H1 (cell line): ENCODE results near the gene PPIA. TPM values are rescaled to one million over a fixed set of nuclear protein-coding genes. Genes with fewer than 3 reads are reported as not detected.

Source experiments
- CTCF ChIA-PET: fragments of 300-600 bp; sonication (Branson Sonifier 250); formaldehyde crosslinking; loops from one replicate; lab custom pipeline; 2021; ENCODE audit not compliant: partially characterized antibody; lab: Charles Lee
- POLR2A ChIA-PET: fragments of 300-600 bp; sonication (Branson Sonifier 250); formaldehyde crosslinking; loops from one replicate; lab custom pipeline; 2021; ENCODE audit warnings: inconsistent platforms; ENCODE audit not compliant: partially characterized antibody; lab: Charles Lee
- DNase-seq, 2 experiments: peaks; one replicate each; pipeline versions ENCODE4 v3.0.0 to v3.0.0-alpha.2; 2010 to 2022; ENCODE audit warnings: low spot score in 2 of 2, low read depth in 1 of 2, mixed read lengths in 1 of 2
- FAIRE-seq: peaks from 2 replicates; lab custom pipeline; 2011; peaks lifted over from hg19 to GRCh38; lab: Jason Lieb, UNC
- H2AFZ ChIP-seq: 2 replicates; pipeline ENCODE4 v1.8.1; 2012; ENCODE audit warnings: low read length, inconsistent platforms
- H2AK5ac ChIP-seq: 2 replicates; pipeline ENCODE4 v1.6.1; 2013; ENCODE audit warnings: low read depth, low read length
- H2BK120ac ChIP-seq: replicated peaks from 2 replicates; pipeline ENCODE3; 2013; ENCODE audit warnings: low read depth, low read length, inconsistent platforms
- H2BK12ac ChIP-seq: 2 replicates; pipeline ENCODE4 v1.6.1; 2013; ENCODE audit warnings: low read depth, low read length
- H2BK15ac ChIP-seq: 2 replicates; pipeline ENCODE4 v1.6.1; 2013; ENCODE audit warnings: low read length
- H2BK20ac ChIP-seq: 2 replicates; pipeline ENCODE4 v1.6.1; 2013; ENCODE audit warnings: low read length
- H2BK5ac ChIP-seq: 2 replicates; pipeline ENCODE4 v1.6.1; 2013; ENCODE audit warnings: low read depth, low read length
- H3K14ac ChIP-seq: 2 replicates; pipeline ENCODE4 v1.6.1; 2013; ENCODE audit warnings: inconsistent platforms; ENCODE audit not compliant: insufficient read length
- H3K18ac ChIP-seq: 2 replicates; pipeline ENCODE4 v1.6.1; 2013; ENCODE audit warnings: low read length; ENCODE audit errors: extremely low read depth
- H3K23ac ChIP-seq: 2 replicates; pipeline ENCODE4 v1.6.1; 2013; ENCODE audit warnings: inconsistent platforms; ENCODE audit not compliant: insufficient read length
- H3K23me2 ChIP-seq: 2 replicates; pipeline ENCODE4 v1.6.1; 2013; ENCODE audit warnings: low read depth, low read length
- H3K27ac ChIP-seq: 2 replicates; pipeline ENCODE4 v1.6.1; 2011; ENCODE audit warnings: low read depth, low read length, inconsistent platforms
- H3K27me3 ChIP-seq, 4 experiments: replicated peaks in 1 of 4; 1 replicate in 1 of 4; 2 replicates in 3 of 4; pipeline versions ENCODE4 v1.6.1 to v1.8.1; 2011 to 2013; ENCODE audit warnings: low read length in 3 of 4, mild to moderate bottlenecking in 3 of 4, inconsistent platforms in 2 of 4, mixed read lengths in 2 of 4, moderate library complexity in 1 of 4; ENCODE audit not compliant: control insufficient read depth in 3 of 4, insufficient read depth in 3 of 4; ENCODE audit errors: extremely low read depth in 1 of 4
- H3K36me3 ChIP-seq, 4 experiments: 2 replicates each; pipeline versions ENCODE4 v1.6.1 to v1.8.1; 2011 to 2013; ENCODE audit warnings: mild to moderate bottlenecking in 4 of 4, low read length in 3 of 4, moderate library complexity in 2 of 4, control low read depth in 1 of 4, inconsistent platforms in 1 of 4; ENCODE audit not compliant: insufficient read depth in 4 of 4, control insufficient read depth in 2 of 4
- H3K4ac ChIP-seq: replicated peaks from 2 replicates; pipeline ENCODE3; 2013; ENCODE audit warnings: low read length, low read depth, mixed read lengths, inconsistent platforms; ENCODE audit not compliant: insufficient read length
- H3K4me1 ChIP-seq, 4 experiments: replicated peaks in 1 of 4; 1 replicate in 1 of 4; 2 replicates in 3 of 4; pipeline versions ENCODE4 v1.6.1 to v1.8.1; 2011 to 2013; ENCODE audit warnings: low read length in 3 of 4, inconsistent platforms in 2 of 4, mixed read lengths in 1 of 4; ENCODE audit not compliant: insufficient read depth in 4 of 4, control insufficient read depth in 3 of 4
- H3K4me2 ChIP-seq, 2 experiments: 2 replicates each; pipeline versions ENCODE4 v1.6.1 to v1.8.1; 2011 to 2013; ENCODE audit warnings: low read depth in 2 of 2, low read length in 2 of 2, control low read depth in 1 of 2, inconsistent platforms in 1 of 2, mild to moderate bottlenecking in 1 of 2; ENCODE audit not compliant: insufficient read depth in 1 of 2
- H3K4me3 ChIP-seq, 4 experiments: fragments of 200-600, 300-600 bp in 1 of 4; sonication (generic), shearing (Covaris generic), sonication (Bioruptor Twin) in 1 of 4; 2 replicates each; pipeline versions ENCODE4 v1.5.1 to v1.8.1; 2011 to 2016; ENCODE audit warnings: low read length in 4 of 4, low read depth in 3 of 4, control low read depth in 2 of 4, inconsistent platforms in 2 of 4, mild to moderate bottlenecking in 2 of 4, mixed read lengths in 1 of 4, moderate library complexity in 1 of 4; ENCODE audit not compliant: insufficient read depth in 2 of 4; ENCODE audit errors: extremely low read depth in 1 of 4
- H3K56ac ChIP-seq: replicated peaks from 2 replicates; pipeline ENCODE3; 2013; ENCODE audit warnings: low read depth, mild to moderate bottlenecking, mixed read lengths, low read length, inconsistent platforms; ENCODE audit not compliant: insufficient read length
- H3K79me1 ChIP-seq: 2 replicates; pipeline ENCODE4 v1.6.1; 2013; ENCODE audit warnings: low read depth, low read length, control low read depth
- H3K79me2 ChIP-seq, 2 experiments: 2 replicates each; pipeline versions ENCODE4 v1.6.1 to v1.8.1; 2012 to 2013; ENCODE audit warnings: low read length in 2 of 2, mild to moderate bottlenecking in 2 of 2, inconsistent platforms in 1 of 2; ENCODE audit not compliant: insufficient read depth in 2 of 2, control insufficient read depth in 1 of 2
- H3K9ac ChIP-seq, 4 experiments: replicated peaks in 1 of 4; 1 replicate in 1 of 4; 2 replicates in 3 of 4; pipeline versions ENCODE4 v1.6.1 to v1.8.1; 2011 to 2013; ENCODE audit warnings: low read depth in 3 of 4, low read length in 3 of 4, control low read depth in 2 of 4, mild to moderate bottlenecking in 2 of 4, moderate library complexity in 2 of 4, inconsistent platforms in 1 of 4; ENCODE audit errors: extremely low read depth in 1 of 4
- H3K9me3 ChIP-seq, 2 experiments: 2 replicates each; pipeline versions ENCODE4 v1.6.1 to v1.8.1; 2012 to 2013; ENCODE audit warnings: mild to moderate bottlenecking in 2 of 2, moderate library complexity in 2 of 2, control low read depth in 1 of 2, inconsistent platforms in 1 of 2, low read depth in 1 of 2, low read length in 1 of 2, mixed read lengths in 1 of 2; ENCODE audit not compliant: insufficient read depth in 2 of 2
- H4K20me1 ChIP-seq, 2 experiments: replicated peaks in 1 of 2; 2 replicates each; pipeline versions ENCODE3 to v1.8.1; 2011 to 2013; ENCODE audit warnings: inconsistent platforms in 2 of 2, low read length in 2 of 2, mild to moderate bottlenecking in 1 of 2; ENCODE audit not compliant: insufficient read depth in 2 of 2, control insufficient read depth in 1 of 2
- H4K5ac ChIP-seq: 2 replicates; pipeline ENCODE4 v1.6.1; 2013; ENCODE audit warnings: low read length, low read depth, mixed read lengths, inconsistent platforms; ENCODE audit not compliant: insufficient read length
- H4K8ac ChIP-seq: 2 replicates; pipeline ENCODE4 v1.8.0; 2013; ENCODE audit warnings: mild to moderate bottlenecking, moderate library complexity, low read length, inconsistent platforms; ENCODE audit not compliant: insufficient read depth; ENCODE audit errors: extremely low read depth
- H4K91ac ChIP-seq: replicated peaks from 2 replicates; pipeline ENCODE3; 2013; ENCODE audit warnings: low read length, mixed read lengths, inconsistent platforms; ENCODE audit not compliant: insufficient read length
- ASH2L ChIP-seq: fragments of 200-600, 300-600 bp; sonication (generic); IDR thresholded peaks from one replicate; pipeline ENCODE4 v1.7.1; 2017; ENCODE audit warnings: low read length
- BCL11A ChIP-seq, 2 experiments: IDR thresholded peaks; one replicate each; pipeline ENCODE4 v1.6.1; 2011; ENCODE audit warnings: low read depth in 2 of 2, low read length in 2 of 2, mild to moderate bottlenecking in 2 of 2
- GABPA ChIP-seq: IDR thresholded peaks from 2 replicates; pipeline ENCODE4 v1.6.1; 2011; ENCODE audit warnings: mild to moderate bottlenecking, low read length, moderate library complexity, borderline replicate concordance; ENCODE audit not compliant: insufficient read depth
- HDAC2 ChIP-seq, 2 experiments: fragments of 300-600 bp in 1 of 2; sonication (generic) in 1 of 2; IDR thresholded peaks; 2 replicates each; pipeline ENCODE4 v1.6.1; 2011 to 2012; ENCODE audit warnings: low read depth in 2 of 2, low read length in 2 of 2, mild to moderate bottlenecking in 2 of 2, moderate library complexity in 2 of 2, borderline replicate concordance in 1 of 2, inconsistent platforms in 1 of 2
- MAFK ChIP-seq: IDR thresholded peaks from 2 replicates; pipeline ENCODE4 v1.6.1; 2012; ENCODE audit warnings: low read depth, mild to moderate bottlenecking, improper control_type of control experiment, low read length
- SRF ChIP-seq: IDR thresholded peaks from 2 replicates; pipeline ENCODE4 v1.6.1; 2011; ENCODE audit warnings: mild to moderate bottlenecking, low read depth, low read length, moderate library complexity
- TBP ChIP-seq: IDR thresholded peaks from 2 replicates; pipeline ENCODE4 v1.6.1; 2011; ENCODE audit warnings: low read depth, low read length, improper control_type of control experiment
- WGBS, 2 experiments: shearing (Covaris generic) in 1 of 2; methylation state at CpG; one replicate each; pipeline versions ENCODE4 v1.1.6 to v1.1.7; 2013 to 2015; ENCODE audit warnings: low lambda C conversion rate in 2 of 2, mixed read lengths in 2 of 2, inconsistent platforms in 1 of 2, low coverage in 1 of 2, missing lambda C conversion rate in 1 of 2; ENCODE audit not compliant: insufficient replicate concordance in 2 of 2, insufficient coverage in 1 of 2, insufficient read length in 1 of 2; ENCODE audit errors: extremely low coverage in 1 of 2, missing lambda C conversion rate in 1 of 2; 5-methylcytosine and 5-hydroxymethylcytosine counted together
- polyA plus RNA-seq, 7 experiments: library from polyadenylated mRNA; depleted of rRNA in 3 of 7; stranded (reverse) in 5 of 7; unstranded in 2 of 7; fragments of >200 nt in 5 of 7; fragments of 200-250 nt in 2 of 7; gene quantifications; 1 replicate in 5 of 7; 2 replicates in 1 of 7; 4 replicates in 1 of 7; pipeline versions ENCODE4 v1.2.1 to v1.2.3, GENCODE V29; 2011 to 2013; ENCODE audit warnings: missing spikeins in 2 of 7, mixed read lengths in 2 of 7
- total RNA-seq: library from RNA; stranded (reverse); fragmentation: NEBNext Ultra II Directional; extraction: Animal tissue kit (Norgen Biotek cat#: 25700); gene quantifications from 2 replicates; pipeline ENCODE4 v1.2.1, GENCODE V29; 2021

PPIA gene
- total and polyA plus RNA-seq, 2 of the 8 experiments (the other 6 are each of a cell fraction or from before 2014, with no cell fraction given): 2,865 to 5,394 TPM

- peaks cover 6 to 64% (median 21%) of the 10 kb centered on the region in 4 experiments for H3K36me3 ChIP-seq
- DNase-seq (no peak), FAIRE-seq (no peak)
- no peak overlapping the region for H3K27ac ChIP-seq
- H3K9me3 ChIP-seq: no peaks in the 10 kb centered on the region
- H2BK120ac ChIP-seq: no peak overlapping the region
- H2BK12ac ChIP-seq: no peak overlapping the region
- H3K79me1 ChIP-seq: peaks cover 2% of the 10 kb centered on the region; the same call in 1 of the 2 replicates
- no peak overlapping the region for H3K14ac ChIP-seq
- H2BK20ac ChIP-seq: no peak overlapping the region
- no peak overlapping the region for H4K8ac ChIP-seq
- H3K56ac ChIP-seq: no peak overlapping the region
- no peak overlapping the region for H2BK5ac ChIP-seq
- no peak overlapping the region for H3K4me3 ChIP-seq
- H4K5ac ChIP-seq: no peak overlapping the region
- H3K79me2 ChIP-seq: peaks cover 3 to 52% of the 10 kb centered on the region in 2 experiments; a peak in 2 of 4 replicates
- no peaks in the 10 kb centered on the region for H3K27me3 ChIP-seq
- H3K4me1 ChIP-seq: no peaks in the 10 kb centered on the region
- no peak overlapping the region for H2AK5ac ChIP-seq
- no peak overlapping the region for H2AFZ ChIP-seq
- no peak overlapping the region for H4K91ac ChIP-seq
- peaks cover 0 to 1% of the 10 kb centered on the region in 2 experiments for H4K20me1 ChIP-seq
- TF ChIP-seq BCL11A (IDR thresholded peaks at IDR 0.05; ENCODE audit: low read depth in 2 of 2, low read length in 2 of 2): no peak
- TF ChIP-seq ASH2L: no peak
- no peak for TF ChIP-seq SRF
- TF ChIP-seq HDAC2 (IDR thresholded peaks at IDR 0.05; ENCODE audit: borderline replicate concordance in 1 of 2, low read depth in 2 of 2, low read length in 2 of 2): no peak
- no peak for TF ChIP-seq TBP
- no peak for TF ChIP-seq GABPA
- TF ChIP-seq MAFK: no peak
- no peak overlapping the region for H3K4me2 ChIP-seq
- ChIA-PET POLR2A (interaction anchor here (1.1 to 5.0 kb wide), 4 partner anchors 9 to 273 kb away, joined by 5 to 28 read pairs (median 10); partner anchors contain the start of genes PPIA and TBRG4), CTCF (interaction anchor here (0.8 kb wide), 1 partner anchor 13 kb away, joined by 3 read pairs; no protein-coding TSS in a partner anchor)
- no peak overlapping the region for H3K4ac ChIP-seq
- no peak overlapping the region for H3K23ac ChIP-seq
- no peak overlapping the region for H3K9ac ChIP-seq
- no peaks in the 10 kb centered on the region for H3K23me2 ChIP-seq
- WGBS, 2 experiments: 86% methylated on average over 2 of the region's 2 CpGs; no CpG with 5 or more reads in 1 of the 2 experiments
- no peak overlapping the region for H3K18ac ChIP-seq
- no peak overlapping the region for H2BK15ac ChIP-seq
These were observed 42.3 kb downstream of the PPIA start for GRCh38 chr7:44838751-44839150.
